Hematopoietic multipotent progenitor cell treated with erythropoietin and hydrocortisone succinate and interleukin-3 and kit ligand, for 6 days (in vitro differentiated cells): ENCODE measurements around the gene NAV2.
"Not testable (repeated sequence)": the region's sequence is repeated elsewhere in the genome, so short reads cannot be mapped to it uniquely, and the experiment has no call there.

Experiments used
- DNase-seq: peaks from one replicate; pipeline ENCODE4 v3.0.0-alpha.2; 2015

The NAV2 gene

DNA sequence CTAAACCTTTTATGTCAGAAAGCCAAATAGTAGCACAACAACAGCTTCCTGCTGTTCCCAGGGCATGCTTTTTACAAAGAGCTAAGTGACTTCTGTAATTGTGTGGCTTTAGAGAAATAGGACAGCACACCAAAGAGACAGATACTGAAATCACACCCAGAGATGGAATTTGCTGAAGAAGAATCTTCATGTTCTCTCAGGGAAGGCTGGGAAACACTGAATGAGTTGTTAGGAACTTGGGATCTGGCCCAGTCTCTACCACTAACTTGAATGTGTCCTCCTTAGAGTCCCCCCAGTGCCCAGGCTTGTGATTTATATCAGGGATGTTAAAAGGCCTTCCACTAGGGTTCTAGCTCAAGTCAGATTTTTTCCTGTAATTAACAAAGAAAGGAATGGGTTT lies 272.5 kb downstream of the NAV2 start:
- no peak for DNase-seq

DNA sequence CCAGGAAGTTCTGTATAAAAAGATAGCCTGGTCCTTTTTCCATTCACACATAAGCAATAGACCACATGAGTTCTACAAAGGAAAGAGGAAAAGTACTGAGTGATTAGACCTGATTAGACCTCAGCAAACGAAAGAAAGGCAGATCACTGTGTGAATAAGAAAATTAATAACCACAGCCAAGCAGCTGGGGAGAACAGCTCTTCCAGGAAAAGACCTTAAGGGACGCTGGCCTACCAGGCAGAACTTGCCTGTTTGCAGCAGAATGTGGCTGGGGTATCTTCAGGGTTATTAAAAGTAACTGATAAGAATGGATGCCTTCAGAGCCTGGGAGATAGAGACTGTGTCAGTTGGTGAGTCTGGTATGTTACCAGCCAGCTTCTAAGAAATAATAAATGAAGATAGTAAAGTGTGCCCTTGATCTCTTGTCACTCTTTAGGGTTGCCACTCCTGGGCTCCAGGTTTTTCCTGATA lies 274.7 kb downstream of the NAV2 start:
- DNase-seq, result peak; percentile 52

DNA sequence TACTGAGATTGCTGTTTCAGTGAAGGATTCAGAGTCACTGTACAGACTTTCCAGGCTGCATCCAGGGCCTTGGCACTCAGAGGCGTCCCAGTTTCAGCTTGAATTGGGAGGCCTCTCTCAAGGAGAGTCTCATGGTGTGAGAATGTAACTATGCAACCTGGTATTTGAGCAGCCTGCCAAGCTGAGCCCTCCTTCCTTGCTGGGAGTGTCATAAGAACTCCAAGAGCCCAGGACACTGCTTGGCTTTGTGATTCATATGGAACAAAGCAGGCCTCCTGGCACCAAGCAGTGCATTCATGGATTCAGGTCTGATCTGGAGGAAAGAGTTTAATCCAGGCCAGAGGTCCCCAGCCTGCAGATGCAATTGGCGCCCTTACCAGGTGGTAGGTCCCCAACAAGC lies 276.0 kb downstream of the NAV2 start:
- no peak for DNase-seq

DNA sequence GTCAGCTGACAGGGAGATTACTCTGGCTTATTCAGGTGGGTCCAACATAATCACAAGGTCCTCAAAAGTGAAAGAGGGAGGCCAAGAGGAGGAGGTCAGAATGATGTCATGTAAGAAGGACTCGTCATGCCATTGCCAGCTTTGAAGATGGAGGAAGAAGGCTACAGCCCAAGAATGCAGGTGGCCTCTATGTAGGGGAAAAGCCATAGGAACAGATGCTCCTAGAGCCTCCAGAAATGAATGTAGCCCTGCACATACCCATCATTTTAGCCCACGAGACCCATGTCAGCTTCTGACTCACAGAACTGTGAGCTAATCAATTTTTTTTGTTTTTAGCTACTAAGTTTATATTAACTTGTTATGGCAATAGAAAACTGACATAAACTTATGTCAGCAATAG lies 276.6 kb downstream of the NAV2 start:
- no peak for DNase-seq

DNA sequence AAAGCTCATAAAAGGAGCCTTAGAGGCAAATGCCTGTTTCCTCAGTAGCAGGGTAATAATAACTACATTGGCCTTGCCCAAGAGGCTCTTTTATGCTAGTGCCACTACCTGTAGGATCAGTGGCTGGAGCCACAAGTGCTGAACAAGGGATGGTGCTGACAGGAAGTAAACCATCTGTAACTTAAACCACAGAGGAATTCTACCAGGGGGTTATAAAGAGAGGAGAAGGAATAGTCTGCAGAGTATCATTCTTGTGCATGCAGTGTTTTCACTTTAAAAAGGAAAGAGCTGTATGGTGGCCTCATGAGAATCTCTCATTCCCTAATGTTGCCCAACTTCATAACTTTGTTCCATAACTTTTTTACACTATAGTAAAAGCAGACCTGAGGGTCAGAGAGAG lies 279.5 kb downstream of the NAV2 start:
- no peak for DNase-seq

DNA sequence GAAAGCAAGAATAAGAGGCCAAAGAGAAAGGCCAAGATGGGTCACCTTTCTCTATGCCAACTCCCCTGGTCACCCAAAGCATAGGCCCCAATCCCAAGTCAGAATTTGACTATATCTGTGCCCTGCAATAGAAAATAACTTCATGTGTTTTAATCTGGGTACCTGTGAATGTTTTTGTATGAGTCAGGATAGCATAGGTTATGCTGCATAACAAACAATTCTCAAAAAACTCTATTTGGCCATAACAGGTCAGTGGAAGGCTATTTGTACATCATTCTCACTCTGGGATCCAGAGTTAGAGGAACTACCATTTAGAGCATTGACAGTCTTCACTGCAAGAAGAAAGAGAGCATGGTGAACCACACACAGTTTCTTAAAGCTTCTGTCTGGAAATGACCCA lies 280.4 kb downstream of the NAV2 start:
- DNase-seq, result no peak

DNA sequence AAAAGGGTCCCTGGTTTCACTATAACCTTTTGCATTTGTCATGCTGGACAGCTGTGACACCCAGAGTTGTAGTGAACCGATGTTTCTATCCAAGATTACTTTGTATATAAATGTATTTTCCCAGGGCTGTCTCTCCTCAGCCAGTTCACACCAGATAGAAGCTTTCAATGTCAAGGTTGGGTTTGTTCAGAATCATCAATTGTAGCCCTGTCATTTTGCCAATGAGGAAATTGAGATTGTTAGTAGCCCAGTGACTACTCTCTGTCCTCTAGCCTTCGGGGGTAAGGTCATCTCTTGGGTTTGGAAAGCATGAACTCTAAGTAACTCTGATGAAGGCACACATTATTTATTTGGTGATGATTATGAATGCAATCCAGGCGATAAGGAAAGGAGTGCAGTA lies 282.0 kb downstream of the NAV2 start:
- DNase-seq, result no peak

DNA sequence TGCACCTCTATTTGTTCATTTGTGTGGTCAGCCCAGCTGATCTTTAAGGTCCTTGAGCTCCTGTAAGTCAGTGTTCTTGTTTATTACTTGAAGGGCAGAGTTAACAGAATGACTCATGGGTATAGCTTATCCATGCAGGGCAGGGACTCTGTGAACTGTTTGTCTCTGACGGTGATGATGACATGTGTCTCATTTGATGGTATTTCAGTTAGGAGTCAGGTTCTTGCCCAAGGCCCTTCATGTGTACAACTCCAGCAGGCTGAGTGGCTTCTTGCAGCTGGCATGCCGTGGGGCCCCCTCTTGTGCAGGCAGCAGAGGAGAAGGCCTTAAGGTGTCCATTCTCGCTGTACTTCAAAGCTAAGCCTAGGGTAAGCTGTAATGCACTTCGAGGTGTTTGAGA lies 282.5 kb downstream of the NAV2 start:
- DNase-seq, result peak; percentile 43

DNA sequence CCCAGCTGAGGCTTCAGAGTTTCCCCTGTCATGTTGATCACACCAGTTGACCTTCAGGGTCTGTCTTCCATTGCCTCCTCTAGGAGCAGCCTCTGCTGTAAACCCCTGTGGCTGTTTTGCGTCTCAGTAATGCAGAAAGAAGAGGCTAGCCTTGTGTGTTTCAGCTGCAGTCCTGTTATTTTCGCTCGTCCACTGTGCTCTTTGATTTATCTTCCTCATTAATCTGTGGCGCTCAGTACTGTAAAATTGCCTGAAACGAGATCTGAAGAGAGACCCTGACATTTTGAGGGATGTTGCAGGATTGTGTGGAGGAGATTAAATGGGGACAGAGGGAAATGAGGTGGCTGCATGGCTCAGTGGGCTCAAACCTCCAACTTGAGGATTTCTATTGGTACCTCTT lies 283.9 kb downstream of the NAV2 start:
- DNase-seq, result no peak

DNA sequence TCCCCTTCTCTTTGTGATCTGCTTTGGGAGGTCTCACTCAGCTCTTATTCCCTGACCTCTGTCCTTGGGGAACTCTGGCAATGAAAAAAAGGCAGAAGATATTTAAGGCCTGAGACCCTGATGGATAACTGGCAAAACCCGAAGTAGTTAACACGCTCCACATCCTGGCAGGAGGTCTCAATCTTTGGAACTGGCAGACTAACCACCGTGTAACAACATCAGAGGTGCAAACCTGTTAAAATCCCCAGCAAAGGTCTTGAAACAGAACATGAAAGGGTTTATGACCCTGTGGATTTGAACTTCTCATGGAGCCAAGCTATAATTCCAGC lies 287.3 kb downstream of the NAV2 start:
- no peak for DNase-seq

DNA sequence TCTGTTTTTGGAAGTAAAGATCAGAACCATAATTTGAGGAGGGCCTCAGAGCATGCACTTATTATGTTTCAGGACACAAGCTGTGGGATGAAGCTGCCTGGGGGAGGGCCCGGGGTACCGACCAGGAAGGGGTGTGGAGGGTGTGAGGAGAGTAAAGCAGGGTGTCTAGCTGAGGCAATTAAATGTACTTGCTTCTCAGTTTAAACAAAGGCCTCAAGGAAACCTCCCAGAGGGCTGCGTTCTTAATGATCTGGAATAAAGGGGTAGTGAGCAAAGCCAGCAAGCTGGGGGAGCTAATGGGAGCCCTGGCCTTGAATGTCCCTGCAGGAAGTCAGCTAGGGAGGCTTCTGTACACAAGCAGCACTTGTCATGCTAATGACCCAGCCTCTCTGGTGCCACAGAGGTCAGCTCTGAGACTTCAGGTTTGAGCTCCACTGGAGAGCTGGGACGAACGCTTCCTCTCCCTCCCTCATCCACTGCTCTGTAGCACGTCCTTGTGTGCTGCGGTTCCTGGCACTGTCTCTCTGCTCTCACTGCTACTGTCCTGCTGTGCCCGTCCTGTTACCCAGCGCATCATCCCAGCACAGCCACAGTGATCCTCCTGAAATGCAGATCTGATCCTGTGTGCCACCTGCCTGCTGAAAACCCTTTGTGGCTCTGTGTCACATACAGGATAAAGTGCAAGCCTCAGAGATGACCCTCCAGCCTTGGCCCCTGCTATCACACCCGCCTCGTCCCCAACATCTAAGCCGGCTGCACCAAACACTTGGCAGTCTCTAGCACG lies 287.9 kb downstream of the NAV2 start:
- DNase-seq, result no peak

DNA sequence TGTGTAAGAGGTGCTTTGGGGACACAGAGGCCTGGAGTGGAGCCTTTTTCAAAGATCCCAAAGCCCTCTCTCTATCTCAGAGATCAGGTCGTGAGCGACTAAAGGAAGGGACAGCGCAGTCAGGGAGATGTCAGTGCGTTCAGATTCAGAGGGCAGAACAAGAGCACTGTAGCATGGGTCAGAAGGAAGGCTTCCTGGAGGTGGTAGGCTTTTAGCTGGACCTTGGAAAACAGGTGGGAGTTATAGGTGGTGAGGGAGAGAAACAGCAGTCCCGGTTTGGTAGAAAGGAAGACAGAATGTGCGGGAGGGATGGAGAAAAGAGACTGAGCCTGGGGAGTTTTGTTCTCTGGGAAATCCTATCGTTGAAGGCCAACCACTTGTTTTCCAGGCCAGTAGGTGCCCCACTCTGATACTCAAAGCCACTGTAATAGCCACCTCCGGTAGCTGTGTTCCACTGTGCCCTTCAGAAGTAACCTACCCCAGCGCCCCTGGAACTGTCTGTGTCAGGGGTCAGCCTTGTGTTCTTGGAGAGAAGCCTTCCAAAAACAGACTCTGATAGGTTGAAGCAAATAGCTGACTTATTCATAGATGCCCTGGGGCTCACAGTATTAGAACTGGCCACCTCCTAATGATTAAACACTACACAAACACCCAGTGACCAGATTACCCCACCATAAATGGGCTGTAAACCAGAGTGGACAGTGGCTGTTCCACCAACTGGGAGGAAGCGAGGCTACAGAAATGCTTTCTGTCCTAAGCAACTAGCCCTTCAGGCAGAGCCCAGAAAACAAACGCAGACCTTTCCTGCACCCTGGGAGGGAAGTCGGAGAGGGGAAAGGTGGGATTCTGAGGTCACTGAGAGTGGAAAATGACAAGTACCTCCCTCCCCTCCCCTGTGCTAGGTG lies 289.9 kb downstream of the NAV2 start:
- no peak for DNase-seq

DNA sequence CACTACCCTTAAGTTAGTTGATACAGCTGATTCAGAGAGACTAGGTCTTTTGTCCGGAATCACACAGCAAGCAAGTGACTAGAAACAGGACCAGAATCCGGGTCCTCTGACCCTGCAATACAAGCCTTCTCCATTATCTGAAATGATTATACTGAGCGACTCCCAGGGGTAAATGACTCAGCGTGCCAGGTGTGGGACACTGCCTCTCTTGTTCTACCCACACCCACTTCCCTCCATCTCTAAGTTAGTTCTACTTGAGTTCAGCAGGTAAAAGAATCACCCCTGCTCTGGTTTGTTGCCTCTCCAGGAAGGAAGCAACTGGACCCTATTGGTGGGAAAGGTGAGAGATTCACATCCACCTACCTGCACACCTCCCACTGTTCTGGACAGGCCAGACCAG lies 290.7 kb downstream of the NAV2 start:
- no peak for DNase-seq

DNA sequence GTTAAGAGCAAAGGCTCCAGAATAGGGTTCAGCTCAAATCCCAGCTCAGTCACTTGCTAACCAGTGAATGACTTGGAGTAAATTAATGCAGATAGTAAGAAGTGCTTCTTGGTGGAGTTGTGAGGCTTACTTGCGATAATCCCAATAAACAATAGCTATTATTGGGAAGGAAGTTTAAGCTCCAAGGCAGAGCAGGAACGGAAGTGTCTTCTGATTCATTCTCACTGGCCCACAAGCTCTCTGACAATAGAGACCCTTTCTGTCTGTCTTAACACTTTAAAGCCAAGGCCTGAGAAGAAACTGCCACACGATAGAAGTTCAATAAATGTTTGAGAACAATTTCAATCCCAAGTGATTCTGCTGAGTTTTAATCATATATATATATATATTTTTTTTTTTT lies 292.2 kb downstream of the NAV2 start:
- DNase-seq, result no peak

DNA sequence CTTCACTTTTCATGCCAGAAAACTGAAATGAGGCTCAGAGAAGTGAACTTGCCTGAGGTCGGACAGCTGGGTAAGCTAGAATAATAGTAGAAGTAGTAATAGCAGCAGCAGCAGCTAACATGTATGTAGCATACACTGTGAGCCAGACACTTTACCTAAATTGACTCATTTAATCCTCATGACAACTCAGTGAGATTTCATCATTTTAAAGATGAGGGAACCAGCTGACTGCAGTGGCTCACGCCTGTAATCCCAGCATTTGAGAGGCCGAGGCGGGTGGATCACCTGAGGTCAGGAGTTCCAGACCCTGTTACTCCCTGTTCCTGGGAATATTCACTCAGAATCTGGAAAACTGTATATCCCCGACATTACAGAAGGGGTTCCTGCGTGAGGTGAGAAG lies 293.1 kb downstream of the NAV2 start:
- no peak for DNase-seq

DNA sequence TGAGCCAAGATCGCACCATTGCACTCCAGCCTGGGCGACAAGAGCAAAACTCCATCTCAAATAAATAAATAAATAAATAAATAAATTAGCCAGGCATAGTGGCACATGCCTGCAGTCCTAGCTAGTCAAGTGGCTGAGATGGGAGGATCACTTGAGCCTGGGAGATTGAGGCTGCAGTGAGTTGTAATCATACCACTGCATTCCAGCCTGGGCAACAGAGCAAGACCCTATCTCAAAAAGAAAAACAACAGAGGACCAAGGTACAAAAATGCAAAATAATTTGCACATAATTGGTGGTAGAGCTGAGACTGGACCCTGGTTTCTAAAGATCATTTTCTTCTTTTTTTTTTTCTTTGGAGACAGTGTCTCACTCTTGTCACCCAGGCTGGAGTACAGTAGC lies 294.0 kb downstream of the NAV2 start:
- DNase-seq, result not testable (repeated sequence)

DNA sequence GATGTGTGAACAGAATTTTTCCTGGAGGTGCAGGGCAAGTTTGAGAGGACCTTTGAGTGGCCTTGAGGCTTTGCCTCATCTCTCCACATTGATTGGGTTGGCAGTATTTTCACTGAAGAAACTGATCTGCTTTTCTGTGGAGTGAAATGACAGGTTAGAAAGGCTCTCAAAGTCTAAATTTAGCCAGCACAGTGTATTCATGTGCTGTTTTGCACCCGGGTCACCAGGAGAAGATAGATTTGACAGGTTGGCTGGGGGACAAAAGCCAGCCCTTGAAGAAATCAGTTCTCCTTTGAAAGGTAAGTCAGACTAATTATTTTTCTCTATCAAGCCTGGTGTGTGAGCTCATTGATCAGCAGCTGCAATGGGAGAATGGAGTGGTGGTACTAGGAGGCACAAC lies 294.7 kb downstream of the NAV2 start:
- no peak for DNase-seq

DNA sequence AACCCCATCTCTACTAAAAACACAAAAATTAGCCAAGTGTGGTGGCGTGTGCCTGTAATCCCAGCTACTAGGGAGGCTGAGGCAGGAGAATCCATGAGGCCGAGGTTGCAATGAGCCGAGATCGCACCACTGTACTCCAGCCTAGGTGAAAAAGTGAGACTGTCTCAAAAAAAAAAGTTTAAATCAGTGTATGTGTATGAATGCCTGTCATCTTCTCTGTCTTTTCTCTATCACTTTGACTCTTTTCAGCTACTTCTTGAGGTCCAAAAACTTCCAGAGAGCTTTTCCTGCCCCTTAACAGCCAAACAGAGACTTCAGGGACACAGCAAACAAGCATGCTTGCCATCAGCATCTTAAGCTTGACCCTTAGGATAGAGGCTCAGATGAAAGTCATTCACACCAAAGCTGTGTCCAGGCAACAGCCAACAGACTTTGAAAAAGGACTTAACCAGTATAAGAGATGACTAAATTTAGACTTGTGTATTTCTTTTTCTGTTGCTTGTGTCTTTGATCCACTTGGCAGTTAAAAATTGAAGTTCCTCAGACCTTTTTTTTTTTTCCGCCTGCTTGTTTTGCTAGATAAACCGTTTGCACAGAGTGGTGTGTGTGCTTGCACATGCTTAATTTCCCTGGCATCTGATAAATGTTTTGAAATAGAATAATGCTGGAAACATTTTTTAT lies 295.7 kb downstream of the NAV2 start:
- DNase-seq, result peak; percentile 53

DNA sequence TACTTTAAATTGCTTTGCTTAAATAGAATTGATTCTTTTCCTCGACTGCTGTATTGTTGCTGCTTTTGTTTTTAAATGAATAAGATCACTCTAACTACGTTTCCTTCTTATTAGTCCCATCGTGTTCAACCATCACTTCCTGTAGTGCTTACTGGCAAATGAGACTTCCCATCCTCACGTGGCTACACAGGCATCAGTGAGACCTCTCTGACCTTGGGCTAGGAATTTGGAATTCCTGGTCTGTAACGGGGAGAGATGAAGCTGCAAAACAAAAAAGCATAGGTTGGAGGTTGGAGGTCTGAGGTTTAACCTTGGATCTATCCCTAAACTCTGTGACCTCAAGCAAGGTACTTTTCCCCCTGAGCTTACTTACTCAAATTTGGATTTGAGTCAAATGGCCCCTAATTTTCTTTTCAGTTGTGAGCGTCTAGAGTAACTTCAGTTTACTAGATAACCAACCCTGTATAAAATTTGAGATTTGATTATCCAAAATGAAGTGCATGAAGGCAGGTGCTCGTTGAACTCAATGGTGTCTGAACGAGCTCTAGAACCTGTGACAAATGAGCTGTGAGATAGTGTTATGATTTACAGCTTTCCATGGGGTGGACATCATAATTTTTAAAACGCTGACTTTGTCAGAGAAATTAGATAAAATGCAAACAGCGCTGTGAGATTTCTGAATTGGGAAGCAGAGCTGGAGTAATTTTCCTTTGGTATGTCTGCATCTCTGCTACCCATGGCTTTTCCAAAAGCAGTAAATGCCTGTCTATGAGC lies 296.4 kb downstream of the NAV2 start:
- peak; percentile 13 for DNase-seq

DNA sequence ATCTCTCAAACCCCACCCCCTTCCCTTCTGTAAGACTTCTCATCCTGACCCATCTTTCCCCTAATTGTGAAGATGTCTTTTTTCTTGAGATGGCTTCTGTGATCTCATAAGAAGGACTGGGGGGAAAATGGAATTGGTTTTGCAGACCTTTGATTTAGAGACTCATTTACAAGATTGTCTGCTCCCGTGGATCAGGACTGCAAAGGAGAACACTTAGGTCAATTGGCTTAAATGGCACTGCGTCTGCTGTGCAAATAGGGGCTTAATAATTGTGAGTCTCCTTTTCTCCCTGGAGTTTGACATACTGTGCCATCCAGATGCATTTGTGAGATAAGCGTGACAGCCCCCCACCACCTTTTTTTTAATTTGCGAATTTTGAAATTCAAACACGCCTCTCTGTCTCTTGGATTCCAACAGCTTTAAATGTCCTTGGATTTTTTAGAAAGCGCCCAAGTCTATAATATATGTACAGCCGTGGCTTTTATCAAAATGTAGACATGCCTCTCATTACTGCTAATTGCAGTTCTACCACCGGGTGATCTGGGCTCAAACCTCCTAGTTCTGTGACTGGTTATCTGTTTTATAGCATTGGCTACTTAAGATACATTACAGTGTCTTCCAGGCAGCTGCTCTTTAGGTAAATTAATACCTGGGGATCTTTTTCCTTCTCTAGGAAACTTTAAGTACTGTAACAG lies 297.7 kb downstream of the NAV2 start:
- DNase-seq, result peak; percentile 30

DNA sequence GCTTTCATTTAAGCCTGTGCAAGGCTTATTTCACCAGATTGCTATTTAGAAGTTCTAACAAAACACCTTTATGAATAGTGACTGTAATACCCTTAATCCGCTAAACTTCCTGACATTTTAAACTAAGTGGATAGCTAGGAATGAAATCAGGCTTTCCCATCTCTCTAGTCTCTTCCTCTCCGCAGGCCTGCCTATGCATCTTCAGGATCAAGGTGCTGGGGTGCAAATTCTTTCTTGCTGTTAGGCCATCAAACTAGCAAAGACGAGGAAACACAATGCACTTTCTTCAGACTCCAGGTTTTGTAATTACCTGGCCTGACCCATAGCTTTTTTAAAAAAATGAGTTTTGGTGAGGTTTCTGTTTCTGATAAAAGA lies 298.2 kb downstream of the NAV2 start:
- no peak for DNase-seq

DNA sequence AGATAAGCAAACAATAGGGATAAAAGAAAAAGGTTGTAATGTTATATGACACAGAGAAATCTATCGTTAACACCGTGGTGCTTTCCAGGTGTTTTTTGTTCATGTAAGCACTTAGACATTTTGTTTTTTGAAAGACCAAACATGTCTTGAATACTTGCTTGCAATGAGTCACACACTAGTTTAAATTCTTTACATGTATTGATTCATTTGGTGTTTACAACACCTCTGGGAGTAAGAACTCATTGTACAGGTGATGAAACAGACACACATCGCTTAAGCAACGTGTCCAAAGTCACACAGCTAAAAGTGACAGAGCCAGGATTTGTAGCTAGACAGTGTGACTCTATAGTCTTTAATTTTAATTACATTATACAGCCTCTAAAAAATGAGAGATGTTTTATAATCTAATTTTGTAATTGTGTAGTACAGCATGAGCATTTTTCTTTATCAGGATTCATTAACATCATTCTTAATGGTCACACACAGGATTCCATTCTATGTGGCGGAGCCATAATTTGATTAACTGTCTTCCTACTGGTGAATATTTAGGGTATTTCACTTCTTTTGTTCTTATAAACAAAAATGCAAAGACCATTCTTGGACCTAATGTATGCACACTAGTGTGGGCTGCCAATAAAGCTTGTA lies 298.8 kb downstream of the NAV2 start:
- no peak for DNase-seq
